CD4-positive, alpha-beta T cell treated with Interleukin-4 for 4 hours (primary cell): ENCODE measurements around the gene ATP23.

ENCODE experiments used
- DNase-seq: peaks from one replicate; pipeline ENCODE4 v3.0.0-alpha.2; 2020

The ATP23 gene

DNA sequence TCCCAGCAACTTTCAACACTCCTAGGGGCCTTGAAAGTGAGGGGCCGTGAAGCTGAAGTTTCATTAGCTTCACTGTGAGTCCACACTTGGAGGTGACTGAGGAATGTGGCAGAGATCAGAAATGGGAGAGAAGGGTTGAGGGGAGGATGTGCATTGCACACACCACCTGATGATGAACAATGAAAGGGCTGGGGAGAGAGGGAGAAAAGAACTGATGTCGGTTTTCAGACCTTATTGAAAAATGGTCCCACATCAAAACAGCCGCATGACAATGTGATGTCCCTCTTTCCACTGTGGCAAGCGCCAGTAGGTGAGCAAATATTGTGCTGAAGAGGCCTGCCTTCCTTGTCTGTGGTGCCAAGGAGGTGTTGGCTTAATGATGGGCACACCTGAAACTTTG lies 32.3 kb upstream of the ATP23 start:
- no peak for DNase-seq

DNA sequence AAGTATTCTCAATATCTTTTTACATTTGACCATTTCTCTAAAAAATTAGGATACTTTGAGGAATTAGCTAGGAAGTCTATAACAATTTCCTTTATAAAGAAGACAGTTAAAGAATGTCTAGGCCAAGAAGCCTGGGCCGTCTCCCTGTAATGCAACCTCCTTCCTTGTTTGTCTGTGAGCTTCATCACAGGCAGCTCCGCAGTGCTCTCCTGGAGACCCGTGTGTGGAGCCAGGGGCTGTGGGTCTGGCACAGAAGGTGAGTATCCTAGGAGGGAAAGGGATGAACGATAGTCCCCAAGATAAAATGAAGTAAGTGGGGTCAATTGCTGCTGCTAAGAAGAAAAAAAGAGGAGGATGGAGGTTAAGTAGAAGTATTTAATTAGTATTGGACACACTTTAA lies 31.8 kb upstream of the ATP23 start:
- DNase-seq, result no peak

DNA sequence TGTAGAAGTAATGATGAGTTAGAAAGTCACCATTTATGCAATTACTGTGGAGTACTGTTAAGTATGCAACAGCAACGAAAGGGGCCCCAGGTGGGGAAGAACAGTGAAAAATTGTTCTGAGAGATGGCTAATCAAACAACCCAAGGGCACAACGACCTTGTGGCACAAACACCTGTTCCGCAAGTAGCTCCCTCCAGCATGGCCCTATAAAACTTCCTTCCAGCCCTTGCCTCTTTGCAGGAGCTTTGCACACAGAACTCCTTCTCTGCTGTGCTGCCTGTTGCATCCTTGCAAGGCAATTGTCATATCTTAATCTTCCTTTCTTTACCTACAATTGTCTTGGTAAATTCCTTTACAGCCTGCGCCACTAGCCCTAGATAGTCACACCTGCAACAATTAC lies 23.2 kb upstream of the ATP23 start:
- DNase-seq, result no peak

DNA sequence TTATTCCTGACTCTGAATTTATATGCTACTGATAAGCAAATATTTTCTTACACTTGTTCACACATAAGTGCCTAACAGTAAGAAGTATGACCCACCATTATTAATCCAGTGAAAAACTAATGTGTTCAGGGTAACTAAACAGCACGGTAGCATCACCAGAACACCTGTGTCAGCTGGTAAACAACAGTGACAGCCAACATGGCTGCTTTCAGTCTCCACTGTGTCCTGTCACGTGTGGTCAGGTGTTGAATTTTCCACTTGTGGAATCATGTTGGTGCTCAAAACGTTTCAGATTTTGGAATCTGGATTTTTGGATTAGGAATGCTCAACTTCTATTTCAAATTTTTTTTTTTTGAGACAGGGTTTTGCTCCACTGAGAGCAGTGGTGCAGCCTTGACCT lies 14.3 kb upstream of the ATP23 start:
- DNase-seq, result no peak

DNA sequence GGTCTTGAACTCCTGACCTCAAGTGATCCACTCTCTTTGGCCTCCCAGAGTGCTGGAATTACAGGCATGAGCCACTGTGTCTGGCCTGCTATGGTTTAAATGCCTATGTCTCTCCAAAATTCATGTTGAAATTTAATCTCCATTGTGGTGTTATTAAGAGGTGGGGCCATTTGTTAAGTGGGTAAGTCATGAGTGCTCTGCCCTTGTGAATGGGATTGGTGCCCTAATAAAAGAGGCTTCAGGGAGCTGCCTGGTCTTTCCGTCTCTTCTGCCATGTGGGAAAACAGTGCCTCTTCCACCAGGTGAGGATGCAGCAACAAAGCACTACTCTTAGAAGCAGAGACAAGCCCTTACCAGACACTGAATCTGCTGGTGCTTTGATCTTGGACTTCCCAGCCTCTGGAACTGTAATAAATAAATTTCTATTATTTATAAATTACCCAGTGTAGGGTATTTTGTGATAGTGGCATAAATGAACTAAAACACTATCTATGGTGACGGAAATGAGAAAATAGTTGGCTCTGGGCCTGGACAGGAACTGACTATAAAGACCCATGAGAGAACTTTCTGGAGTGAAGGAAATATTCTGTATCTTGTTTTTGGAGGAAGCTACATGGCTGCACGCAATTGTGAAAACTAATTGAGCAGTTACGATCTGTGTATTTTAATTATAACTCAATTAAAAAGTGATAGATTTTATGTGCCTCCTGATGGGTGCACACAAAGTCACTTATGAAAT lies 12.1 kb upstream of the ATP23 start:
- no peak for DNase-seq

DNA sequence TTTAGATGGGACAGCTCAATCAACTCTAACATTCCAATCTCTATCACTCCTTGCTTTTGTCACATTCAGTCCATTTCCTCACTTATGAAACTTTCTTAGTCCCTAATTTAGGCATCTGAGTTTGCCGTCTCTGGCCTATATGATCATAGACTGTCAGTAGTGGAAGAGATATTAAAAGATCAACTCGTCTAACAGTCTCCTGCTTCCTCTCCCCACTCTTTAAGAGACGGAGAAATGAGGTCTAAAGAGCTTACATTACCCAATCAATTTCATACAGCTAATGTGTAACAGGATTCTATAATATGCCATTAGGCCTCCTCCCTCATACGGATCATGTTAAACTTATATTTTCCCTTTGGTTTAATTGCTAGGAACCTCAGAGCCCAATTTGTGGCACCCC lies 6.5 kb upstream of the ATP23 start:
- DNase-seq, result no peak

DNA sequence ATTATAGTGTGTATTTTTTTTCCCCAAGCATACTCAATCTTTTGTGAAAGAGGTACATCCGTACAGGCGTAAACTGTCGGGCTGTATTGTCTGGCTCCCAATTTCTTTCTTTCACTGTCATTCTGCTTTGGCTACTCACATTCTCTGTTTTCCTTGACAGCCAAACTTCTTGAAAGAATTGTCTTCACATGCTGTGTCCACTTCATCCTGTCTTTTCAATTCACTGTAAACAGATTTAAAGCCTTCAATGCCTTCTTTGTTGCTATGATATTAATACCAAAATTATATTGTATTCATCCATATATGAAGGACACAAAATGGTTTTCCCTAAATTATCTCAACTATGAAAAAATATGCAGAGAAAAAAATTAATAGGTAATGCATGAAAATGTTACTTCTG lies 6.0 kb upstream of the ATP23 start:
- DNase-seq, result no peak

DNA sequence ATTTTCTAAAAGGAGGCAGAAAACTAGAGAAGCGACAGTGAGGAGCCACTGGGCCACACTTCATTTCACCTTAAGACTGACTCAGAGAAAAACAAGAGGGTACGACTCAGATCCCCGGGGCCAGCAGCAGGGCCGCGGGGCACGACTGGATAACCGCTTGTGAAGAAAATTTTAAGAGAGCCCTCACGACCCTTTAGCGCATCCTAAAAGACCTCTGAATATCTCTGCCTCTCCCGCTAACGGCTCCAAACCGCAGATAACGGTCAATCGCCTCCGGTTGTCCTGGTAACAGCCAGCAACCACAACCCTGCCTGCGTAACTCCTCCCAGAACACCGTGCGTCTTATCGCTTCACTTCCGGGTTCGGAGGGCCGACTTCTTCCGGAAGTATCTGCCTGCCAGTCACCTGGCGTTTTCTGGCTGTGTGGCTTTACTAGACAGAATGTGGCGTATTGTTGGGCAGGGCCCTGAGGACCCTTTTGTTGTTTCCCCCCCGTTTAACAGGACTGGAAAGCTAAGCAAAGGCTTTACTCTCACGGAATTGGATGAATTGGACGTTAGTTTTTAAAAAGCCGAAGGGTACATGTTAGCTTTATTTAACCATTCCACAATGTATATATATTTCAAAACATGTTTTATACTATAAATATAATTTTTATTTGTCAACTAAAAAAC lies 5.4 kb upstream of the ATP23 start:
- DNase-seq, result peak; percentile 94

DNA sequence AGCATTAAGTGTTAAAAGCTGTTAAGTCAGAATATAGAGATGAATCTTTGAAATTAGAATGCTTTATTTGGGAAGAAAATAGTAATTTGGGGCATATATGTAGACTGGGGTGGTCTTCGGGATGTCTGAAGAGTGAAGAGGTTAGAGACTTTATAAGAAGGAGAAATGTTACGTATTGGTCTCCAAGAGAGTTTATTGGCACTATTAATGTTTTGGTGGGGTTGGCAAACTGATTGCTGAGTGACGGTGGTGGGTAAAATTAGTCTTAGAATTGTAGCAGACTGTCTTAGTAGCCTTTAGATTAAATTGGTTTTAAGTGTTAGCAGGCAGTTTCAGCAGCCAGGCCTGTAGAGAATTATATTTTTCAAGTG lies 4.9 kb upstream of the ATP23 start:
- DNase-seq, result no peak

DNA sequence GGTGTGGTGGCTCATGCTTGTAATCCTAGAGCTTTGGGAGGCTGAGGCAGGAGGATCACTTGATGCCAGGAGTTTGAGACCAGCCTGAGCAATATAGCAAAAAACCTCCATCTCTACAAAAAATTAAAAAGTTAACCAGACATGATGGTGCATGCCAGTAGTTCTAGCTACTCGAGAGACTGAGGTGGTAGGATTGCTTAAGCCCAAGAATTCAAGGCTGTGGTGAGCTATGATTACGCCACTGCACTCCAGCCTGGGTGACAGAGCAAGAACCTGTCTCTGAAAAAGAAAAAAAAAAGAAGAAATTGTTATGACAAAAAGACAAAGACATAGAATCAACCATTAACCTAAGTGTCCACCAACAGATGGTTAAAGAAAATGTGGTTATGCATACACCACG lies 2.1 kb upstream of the ATP23 start:
- no peak for DNase-seq

DNA sequence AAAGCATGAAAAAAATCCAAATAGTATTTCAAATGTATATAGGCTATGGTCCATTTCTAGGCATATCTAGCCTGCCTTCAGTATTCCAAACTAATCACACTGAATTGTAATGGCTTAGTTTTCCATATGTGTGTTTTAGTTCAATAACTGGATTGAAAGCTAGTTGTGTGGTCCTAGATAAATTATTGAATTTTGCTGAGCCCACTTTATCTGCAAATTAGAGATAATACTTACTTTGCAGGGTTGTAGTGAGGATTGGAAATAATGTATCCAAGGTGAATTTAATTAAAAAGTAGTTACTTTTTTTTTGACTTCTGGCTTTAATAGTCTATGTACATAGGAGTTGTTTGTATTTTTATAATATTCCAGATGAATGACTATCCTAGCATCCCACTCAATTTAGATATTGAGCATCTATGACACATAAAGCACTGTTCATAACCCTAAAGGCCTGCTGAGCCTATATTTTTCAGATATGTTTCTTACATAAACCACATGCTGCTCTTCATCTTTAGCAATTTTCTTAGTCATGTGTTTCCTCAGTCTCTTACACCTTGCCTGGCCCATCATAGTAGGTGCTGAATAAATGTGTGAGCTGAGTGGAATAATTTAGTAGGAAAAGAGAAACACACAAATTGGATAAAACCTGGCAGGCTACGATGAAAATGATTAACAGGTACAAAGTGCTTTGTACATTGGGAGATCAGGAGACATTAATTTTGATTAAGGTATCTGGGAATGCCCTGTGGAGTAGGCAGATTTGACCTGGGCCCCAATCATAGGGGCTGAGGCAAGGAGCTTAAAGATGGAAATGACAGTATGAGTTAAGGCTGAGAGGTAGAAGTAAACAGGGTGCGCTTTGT lies 1.1 kb upstream of the ATP23 start:
- DNase-seq, result peak; percentile 28

DNA sequence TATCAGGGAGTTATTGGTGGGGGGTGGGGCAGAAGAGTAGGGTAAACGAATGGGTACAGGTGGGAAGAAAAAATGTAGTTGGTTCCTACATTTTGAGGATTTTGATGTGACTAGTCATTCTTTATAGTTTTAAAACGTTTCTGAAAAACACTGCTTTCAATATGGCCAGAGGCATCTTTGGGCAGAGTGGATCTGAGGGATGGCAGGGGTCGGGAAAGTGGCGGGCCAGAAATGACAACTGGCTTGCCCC lies 527 bp upstream of the ATP23 start:
- DNase-seq, result no peak

DNA sequence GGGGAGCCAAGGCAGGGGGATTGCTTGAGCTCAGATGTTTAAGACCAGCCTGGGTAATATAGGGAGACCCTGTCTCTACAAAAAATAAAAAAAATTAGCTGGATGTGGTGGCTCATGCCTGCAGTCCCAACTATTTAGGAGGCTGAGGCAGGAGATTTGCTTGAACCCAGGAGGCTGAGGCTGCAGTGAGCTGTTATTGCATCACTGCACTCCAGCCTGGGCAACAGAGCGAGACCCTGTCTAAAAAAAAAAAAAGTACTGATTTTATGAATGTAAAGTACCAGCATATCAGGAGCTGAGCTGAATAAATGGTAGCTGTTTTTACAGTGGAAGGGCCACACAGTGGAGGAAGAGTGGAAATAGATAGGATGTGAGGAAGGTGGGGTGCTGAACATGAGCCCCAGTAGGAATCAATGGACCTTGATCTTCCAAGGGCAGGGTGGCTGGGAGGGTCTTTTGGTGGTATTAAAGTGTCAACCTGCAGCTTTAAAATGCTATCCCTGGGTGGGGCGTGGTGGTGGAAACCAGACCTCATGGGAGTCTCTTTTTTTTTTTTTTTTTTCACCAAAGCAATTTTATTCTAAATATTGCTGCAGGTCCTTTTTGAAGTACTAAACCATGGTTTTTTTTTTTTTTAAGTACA lies 2.2 kb downstream of the ATP23 start:
- no peak for DNase-seq

DNA sequence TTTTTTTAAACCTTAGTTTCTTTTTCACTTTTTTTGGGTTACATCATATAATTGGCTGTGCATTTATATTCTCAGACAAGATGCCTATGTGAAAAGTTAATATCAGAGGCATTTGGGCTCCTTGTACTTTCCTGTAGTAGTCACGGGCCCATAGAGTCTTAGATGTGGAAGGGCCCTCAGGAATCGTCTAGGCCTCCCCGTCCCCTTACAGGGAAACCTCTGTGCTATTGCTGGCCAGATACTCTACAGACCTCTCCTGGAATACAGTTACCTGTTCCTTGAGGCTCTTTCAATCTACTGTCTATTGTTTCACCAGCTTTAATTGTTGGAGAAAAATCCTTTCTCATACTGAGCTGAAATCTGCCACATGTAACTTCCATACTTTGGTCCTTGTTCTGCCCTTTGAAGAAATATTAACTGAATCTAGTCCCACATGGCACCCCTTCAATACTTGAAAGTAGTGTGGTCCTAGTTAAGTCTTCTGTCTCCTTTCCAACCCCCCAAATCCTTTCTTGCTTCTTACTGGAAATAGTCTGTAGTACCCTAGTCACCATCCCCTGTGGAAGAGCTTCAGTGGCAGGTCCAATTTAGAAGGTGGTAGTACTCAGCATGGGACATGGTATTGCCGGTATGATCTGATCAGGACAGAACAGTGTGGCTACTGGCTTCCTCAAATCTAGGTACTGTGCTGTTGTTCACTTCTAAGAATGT lies 3.1 kb downstream of the ATP23 start:
- DNase-seq, result no peak

DNA sequence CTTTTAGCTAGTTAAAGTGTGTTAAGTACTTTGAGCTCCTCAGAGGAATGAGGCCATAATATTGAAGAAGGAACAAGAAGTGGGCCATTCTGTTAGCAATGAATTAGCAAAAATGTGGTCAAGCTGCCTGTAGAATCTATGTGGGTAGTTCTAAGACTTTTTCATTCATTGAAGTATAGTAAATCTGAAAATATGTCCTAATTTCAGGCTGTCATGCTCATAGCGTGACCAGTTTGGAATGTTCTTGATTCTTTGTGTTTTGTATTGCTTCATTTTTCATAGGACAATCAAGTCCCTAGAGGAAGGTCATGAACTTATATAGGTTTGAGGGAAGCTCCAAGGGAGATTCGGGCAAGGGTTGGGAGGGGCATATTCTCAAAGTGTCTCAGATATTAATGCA lies 11.4 kb downstream of the ATP23 start:
- no peak for DNase-seq

DNA sequence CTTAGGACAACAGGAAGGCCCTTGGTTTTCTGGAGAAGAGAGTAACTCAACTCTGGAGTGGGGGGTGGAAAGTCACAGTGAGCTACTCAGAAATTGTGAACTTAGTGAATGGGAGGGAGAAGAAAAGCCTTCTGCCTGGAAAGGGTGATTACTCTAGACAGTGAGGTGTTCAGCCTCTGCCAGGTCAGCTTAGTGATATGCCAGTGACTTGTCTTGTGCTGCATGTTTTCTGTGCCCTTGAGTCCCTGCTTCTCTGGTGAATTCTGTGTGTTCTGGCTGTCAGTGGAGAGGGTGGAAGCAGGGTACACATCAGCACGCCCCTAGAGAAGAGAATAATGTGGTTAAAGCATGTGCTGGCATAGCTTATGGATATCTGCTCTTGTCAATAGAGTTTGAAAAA lies 13.4 kb downstream of the ATP23 start:
- no peak for DNase-seq

DNA sequence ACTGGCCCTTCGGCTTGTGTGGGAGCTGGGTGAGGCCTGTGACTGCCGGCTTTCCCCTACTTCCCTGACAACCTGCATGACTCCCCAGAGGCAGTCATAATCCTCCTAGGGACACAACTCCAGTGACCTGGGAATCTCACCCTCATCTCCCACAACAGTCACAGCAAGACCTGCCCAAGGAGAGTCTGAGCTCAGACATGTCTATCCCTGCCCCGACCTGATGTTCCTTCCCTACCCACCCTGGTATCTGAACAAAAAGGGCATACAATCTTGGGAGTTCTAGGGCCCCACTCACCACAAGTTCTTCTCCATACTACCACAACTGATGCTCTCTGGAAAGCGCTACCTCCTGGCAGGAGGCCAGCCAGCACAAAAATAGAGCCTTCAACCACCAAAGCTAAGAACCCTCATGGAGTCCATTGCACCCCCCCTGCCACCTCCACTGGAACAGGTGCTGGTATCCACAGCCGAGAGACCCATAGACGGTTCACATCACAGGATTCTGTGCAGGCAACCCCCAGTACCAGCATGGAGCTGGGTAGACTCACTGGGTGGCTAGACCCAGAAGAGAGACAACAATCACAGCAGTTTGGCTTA lies 16.8 kb downstream of the ATP23 start:
- DNase-seq, result no peak

DNA sequence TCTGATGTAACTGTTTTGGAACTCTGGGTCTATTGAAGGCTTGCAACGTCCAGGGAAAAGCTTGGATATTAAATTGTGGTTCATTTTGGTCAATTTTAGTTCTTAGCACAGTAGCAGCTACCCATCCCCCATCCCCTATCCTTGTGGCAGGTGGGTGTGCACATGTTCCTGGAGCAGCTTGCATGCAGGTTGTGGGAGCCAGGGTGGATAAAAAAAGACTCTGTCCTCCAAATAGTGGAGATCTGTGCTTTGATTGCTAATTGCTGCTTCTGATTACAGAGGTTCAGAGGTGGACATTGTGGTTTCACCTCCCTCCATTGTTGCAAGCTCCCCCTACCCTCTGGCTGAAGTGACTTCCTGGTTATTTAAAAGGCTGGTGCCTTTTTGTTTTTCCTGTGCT lies 23.1 kb downstream of the ATP23 start:
- no peak for DNase-seq

DNA sequence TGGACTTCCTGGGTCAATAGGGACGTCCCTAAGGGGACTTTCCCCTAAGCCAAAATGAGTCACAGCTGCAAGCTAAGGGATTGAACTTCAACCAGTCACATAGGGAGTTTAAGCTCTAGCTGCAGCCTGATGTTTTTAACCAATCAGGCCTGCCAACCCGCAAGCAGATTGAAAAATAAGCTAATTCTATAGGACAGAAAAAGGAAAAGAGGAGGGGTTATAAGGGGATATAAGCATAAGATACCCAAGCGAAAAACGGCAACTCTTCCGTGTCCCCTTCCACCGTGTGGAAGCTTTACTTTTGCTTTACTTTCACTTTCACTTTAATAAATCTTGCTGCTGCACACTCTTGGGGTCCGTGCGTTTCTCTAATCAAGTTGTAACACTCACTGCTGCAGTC lies 24.4 kb downstream of the ATP23 start:
- no peak for DNase-seq

DNA sequence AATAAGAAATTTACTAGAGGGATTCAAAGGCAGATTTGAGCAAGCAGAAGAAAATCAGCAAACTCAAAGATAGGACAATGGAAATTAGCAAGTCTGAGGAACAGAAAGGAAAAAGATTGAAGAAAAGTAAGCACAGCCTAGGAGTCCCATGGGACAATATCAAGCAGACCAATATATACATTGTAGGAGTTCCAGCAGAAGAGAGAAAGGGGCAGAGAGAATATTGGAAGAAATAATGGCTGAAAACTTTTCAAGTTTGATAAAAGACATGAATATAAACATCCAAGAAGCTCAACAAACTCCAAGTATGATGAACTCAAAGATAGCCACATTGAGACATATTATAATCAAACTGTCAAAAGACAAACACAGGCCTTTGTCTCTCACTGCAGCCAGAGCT lies 25.2 kb downstream of the ATP23 start:
- DNase-seq, result no peak

DNA sequence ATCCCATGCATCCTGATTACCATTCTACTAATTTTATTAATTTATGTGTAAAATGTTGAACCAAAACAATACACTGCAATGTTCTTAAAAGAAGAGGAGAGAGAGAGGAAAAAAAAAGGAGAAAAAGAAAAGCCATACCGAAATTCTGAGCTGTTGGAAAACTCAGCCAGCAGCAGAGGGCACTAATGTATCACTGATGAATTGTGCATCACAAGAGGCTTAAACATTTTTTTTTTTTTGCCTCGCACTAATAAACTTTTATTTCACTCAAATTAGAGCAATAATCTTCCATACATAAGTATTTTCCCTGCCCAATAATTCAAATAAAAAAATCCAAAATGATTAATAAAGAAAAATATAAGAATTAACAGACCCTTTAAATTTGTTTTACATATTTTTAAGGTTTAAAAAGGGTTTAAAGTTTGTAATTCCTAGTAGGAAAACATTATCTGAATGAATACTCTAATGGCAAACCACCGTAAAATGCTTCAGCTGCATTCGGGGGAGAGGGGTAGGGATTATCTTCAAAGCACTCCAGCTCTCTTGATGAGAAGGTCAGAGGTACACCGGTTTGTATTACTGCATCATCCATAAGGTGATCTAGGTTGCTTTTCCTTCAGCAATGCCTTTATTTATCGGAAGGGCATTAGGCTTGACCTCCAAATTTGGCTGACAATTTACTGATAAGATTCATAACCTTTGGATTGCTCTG lies 41.9 kb downstream of the ATP23 start:
- DNase-seq, result no peak

DNA sequence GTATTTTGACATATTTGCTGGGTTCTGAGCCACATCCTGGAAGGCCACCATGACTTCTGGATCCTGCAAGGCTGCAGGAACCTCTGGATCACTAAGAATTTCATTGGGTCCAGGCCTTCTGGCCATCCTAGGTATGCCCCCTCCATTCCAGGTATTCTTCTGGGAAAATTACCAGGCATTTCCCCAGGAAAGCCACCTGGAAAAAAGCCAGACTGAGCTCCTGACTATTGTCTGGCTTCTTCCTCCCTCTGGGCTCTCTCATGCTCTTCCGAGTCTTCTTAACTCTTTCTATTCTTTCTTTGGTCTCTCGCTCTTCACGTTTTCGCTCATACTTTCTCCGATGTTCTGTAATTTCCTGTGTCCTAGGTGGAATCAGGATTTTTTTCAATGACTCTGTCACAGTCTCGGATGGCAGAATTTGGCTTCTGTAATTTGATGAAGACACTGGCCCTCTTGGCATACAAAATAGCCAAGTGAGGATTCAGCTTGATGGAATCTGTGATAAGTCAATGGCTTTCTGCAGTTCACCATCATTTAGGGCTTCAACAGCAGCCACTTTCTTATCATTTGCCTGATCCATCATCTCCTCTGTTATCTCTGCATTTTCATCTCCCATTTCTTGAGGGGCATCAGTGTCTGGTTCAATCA lies 42.6 kb downstream of the ATP23 start:
- DNase-seq, result no peak
